Prostate gland (tissue), 2 donors: Measurements from ENCODE around the gene FER.
"Not testable (repeated sequence)": the region's sequence is repeated elsewhere in the genome, so short reads cannot be mapped to it uniquely, and the experiment has no call there.

Experiments
- POLR2A ChIP-seq: fragments of 450-650 bp; IDR thresholded peaks from one replicate; pipeline ENCODE4 v1.6.1; 2016; ENCODE audit warnings: antibody characterized with exemption, mild to moderate bottlenecking
- POLR2AphosphoS5 ChIP-seq: sonication (generic); formaldehyde crosslinking; IDR thresholded peaks from one replicate; pipeline ENCODE4 v1.6.1; 2017; ENCODE audit warnings: antibody characterized with exemption
- TF ChIP-seq, protein P1 (sequence below), 4 experiments: fragments of 200-600 bp in 2 of 4; fragments of 450-650 bp in 2 of 4; sonication (generic) in 2 of 4; IDR thresholded peaks; 1 replicate in 3 of 4; 2 replicates in 1 of 4; pipeline ENCODE4 v1.5.1; 2016 to 2019; ENCODE audit warnings: antibody characterized with exemption in 4 of 4, mild to moderate bottlenecking in 2 of 4, moderate library complexity in 2 of 4

DNA sequence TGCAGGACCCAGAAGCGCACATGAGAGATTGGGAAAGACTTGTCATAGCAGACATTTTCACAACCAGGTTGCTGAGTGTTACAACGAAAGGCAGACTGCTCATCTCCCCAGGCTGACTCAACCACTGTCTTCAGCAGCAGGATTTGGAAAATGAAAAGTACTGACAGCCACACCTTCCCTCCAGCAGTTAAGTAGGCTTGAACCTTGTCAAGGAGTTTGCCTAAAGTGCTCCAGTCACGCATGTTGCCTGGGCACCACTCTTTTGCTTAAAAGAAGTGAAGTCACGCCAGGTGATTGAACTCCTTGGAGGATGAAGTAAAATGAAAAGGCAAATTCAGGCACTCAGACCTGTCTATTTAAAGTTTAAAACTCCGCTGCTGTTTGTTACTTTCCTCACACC, 304.5 kb downstream of the FER start:
- TF ChIP-seq, protein P1, sequence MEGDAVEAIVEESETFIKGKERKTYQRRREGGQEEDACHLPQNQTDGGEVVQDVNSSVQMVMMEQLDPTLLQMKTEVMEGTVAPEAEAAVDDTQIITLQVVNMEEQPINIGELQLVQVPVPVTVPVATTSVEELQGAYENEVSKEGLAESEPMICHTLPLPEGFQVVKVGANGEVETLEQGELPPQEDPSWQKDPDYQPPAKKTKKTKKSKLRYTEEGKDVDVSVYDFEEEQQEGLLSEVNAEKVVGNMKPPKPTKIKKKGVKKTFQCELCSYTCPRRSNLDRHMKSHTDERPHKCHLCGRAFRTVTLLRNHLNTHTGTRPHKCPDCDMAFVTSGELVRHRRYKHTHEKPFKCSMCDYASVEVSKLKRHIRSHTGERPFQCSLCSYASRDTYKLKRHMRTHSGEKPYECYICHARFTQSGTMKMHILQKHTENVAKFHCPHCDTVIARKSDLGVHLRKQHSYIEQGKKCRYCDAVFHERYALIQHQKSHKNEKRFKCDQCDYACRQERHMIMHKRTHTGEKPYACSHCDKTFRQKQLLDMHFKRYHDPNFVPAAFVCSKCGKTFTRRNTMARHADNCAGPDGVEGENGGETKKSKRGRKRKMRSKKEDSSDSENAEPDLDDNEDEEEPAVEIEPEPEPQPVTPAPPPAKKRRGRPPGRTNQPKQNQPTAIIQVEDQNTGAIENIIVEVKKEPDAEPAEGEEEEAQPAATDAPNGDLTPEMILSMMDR (IDR thresholded peaks at IDR 0.05) = not testable (repeated sequence)
- not testable (repeated sequence) for TF ChIP-seq POLR2AphosphoS5, POLR2A
